Activated CD4-positive, CD25-positive, alpha-beta regulatory T cell treated with anti-CD3 and anti-CD28 coated beads, Interleukin-2, amount 50 U/mL, for 72 hours (primary cell): ENCODE measurements around the gene CFTR.
"Not testable (repeated sequence)": the region's sequence is repeated elsewhere in the genome, so short reads cannot be mapped to it uniquely, and the experiment has no call there.

Experiments used
- DNase-seq: peaks from one replicate; pipeline ENCODE4 v3.0.0; 2021

The CFTR gene

DNA sequence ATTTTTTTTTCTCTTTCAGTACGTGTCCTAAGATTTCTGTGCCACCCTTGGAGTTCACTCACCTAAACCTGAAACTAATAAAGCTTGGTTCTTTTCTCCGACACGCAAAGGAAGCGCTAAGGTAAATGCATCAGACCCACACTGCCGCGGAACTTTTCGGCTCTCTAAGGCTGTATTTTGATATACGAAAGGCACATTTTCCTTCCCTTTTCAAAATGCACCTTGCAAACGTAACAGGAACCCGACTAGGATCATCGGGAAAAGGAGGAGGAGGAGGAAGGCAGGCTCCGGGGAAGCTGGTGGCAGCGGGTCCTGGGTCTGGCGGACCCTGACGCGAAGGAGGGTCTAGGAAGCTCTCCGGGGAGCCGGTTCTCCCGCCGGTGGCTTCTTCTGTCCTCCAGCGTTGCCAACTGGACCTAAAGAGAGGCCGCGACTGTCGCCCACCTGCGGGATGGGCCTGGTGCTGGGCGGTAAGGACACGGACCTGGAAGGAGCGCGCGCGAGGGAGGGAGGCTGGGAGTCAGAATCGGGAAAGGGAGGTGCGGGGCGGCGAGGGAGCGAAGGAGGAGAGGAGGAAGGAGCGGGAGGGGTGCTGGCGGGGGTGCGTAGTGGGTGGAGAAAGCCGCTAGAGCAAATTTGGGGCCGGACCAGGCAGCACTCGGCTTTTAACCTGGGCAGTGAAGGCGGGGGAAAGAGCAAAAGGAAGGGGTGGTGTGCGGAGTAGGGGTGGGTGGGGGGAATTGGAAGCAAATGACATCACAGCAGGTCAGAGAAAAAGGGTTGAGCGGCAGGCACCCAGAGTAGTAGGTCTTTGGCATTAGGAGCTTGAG lies at the start of gene CFTR:
TSS of gene CFTR (plus strand) at position 801 of the 830 bp plus-strand sequence. CDS start 70 bp downstream, outside the sequence.
- DNase-seq: no peak

- DNase-seq: no peak
These were observed 44.3 kb upstream of the CFTR start for GRCh38 chr7:117435475-117436043.

- DNase-seq: no peak
These were observed 35.2 kb upstream of the CFTR start for GRCh38 chr7:117444646-117445045.

GRCh38 chr7:117445206-117445605 lies 34.6 kb upstream of the CFTR start:
- no peak for DNase-seq

DNA sequence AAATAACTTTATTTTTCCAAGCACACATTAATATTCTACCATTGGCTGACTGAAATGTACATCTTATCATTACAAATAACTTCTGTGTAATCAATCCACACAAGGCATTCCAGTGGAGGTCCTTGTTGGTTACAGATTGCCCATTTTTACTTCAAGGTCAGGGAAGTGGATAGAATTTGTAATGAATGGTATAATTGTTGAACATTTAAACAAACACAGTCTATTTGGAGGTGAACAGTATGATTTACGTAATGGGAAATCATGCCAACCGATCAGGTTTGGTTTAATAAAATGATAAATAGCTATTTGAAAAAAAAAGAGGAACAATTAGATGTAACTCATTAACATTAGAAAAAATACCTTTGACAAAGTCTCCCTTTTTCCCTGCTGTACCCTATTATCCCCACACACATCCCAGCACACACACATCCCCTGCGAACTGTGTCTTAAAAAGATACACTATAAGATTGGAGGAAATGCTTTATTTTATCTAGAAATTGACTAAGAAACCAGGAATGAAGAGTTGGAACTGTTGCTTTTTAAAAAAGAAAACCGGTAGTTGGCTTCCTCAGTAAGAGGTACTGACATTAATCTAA lies 33.5 kb upstream of the CFTR start:
- DNase-seq: no peak

- no peak for DNase-seq
These were observed 31.2 kb upstream of the CFTR start for GRCh38 chr7:117448655-117449054.

DNA sequence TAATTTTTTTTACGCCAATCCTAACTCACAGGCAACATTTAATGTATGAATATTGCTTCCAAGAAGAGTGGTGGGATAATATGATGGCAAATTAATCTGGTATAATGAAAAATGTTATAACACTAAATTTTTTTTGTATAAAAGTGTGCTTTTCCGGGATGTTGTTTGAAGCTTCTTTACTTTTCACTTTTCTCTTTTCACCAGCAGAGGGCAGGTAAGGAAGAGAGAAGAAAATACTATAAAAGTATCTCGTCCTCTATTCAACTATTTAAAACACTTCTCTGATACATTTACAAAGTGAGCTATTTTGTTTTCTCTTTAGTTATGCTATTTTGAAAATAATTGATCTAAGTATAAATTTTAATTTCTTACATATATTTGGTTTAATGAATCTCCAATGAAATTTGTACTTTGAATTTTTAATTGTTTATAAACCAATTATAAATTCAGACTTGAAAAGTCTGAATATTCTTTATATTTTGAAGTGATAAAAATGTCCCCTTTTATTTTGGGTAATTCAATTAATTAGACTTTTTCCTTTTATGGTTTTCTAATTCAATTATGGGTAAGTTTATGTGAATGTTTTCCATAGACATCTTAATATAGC lies 20.7 kb upstream of the CFTR start:
- DNase-seq: no peak

GRCh38 chr7:117459735-117460134 lies 20.1 kb upstream of the CFTR start:
- DNase-seq: no peak

DNA sequence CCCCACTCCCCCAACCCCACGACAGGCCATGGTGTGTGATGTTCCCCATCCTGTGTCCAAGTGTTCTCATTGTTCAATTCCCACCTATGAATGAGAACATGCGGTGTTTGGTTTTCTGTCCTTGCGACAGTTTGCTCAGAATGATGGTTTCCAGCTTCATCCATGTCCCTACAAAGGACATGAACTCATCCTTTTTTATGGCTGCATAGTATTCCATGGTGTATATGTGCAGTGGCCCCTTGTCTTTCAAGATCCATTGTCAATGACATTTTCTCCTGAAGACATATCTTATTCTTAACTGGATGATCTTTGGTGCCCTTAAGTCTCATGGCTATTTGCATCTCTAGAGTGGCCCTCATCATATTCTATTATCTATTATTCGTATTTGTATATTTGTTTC lies 19.0 kb upstream of the CFTR start:
- DNase-seq: not testable (repeated sequence)

DNA sequence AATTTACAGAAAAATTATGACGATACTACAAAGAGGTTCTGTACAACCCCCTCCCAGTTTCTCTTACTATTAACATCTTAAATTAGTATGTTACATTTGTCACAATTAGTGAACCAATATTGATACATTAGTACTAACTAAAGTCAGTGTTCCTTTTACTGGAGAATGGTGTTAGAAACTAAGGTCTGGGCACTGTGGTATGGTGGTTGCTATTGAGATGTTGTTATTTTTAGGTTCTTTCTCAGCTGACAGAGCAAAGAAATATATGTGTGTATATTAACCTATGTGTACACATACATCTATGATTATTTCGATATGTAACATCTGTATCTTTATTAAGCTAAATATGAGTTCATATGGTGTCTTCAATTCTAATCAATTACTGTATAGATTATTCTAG lies 11.7 kb upstream of the CFTR start:
- DNase-seq: no peak

DNA sequence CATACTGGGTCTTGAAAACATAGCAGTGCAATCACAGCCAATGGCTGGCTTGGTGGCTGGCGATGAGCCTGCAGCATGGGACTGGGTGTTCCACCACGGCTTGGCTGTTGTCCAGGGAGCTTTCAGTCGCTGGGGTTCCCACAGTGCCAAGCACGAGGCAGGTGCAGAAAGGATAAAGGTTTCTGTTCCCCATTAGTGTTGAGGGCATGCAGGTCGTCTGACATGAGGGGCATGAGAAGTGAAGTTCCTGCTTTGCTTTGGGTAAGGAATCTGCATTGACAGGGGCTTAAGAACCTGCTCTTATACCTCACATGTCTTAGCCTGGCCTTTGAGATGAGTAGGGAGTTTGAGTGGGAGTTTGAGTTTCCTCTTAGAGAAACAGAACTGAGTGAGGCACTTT lies 9.0 kb upstream of the CFTR start:
- no peak for DNase-seq

DNA sequence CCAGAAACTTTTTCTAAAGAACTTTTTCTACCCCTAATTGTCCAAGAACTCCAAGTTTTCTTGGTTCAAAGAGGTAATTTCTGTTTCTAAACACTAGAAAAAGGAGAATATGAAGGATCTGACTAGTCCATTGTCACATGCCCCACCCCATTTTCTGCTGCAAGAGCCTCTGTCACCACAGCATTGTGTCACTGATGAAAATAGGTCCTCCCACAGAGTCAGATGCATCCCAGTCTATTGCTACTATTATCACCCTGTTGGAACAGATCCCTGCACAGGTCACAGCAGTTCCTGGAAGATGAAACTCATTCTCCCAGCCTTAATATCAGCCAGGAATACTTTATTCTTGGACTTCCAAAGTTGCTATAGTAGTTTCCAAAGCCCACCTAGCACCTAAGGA lies 7.5 kb upstream of the CFTR start:
- DNase-seq: no peak

GRCh38 chr7:117476557-117477215 lies 3.1 kb upstream of the CFTR start:
- DNase-seq: no peak

- DNase-seq: no peak
These were observed 995 bp upstream of the CFTR start for GRCh38 chr7:117478836-117479224.

DNA sequence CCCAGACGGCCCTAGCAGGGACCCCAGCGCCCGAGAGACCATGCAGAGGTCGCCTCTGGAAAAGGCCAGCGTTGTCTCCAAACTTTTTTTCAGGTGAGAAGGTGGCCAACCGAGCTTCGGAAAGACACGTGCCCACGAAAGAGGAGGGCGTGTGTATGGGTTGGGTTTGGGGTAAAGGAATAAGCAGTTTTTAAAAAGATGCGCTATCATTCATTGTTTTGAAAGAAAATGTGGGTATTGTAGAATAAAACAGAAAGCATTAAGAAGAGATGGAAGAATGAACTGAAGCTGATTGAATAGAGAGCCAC lies 184 bp downstream of the CFTR start:
- DNase-seq: no peak

GRCh38 chr7:117480978-117481377 lies 1.2 kb downstream of the CFTR start:
- DNase-seq: no peak

- no peak for DNase-seq
These were observed 5.3 kb downstream of the CFTR start for GRCh38 chr7:117485118-117485620.

- DNase-seq: no peak
These were observed 9.2 kb downstream of the CFTR start for GRCh38 chr7:117489016-117489415.

- DNase-seq: no peak
These were observed 9.6 kb downstream of the CFTR start for GRCh38 chr7:117489430-117489829.

GRCh38 chr7:117489911-117490310 lies 10.1 kb downstream of the CFTR start:
- no peak for DNase-seq

- DNase-seq: no peak
These were observed 12.8 kb downstream of the CFTR start for GRCh38 chr7:117492649-117493048.

- DNase-seq: no peak
These were observed 13.6 kb downstream of the CFTR start for GRCh38 chr7:117493460-117493859.

- no peak for DNase-seq
These were observed 15.5 kb downstream of the CFTR start for GRCh38 chr7:117495308-117495707.
